Uterus (tissue), 4 donors: Measurements from ENCODE around the gene DGKI. TPM values are rescaled to one million over a fixed set of nuclear protein-coding genes. Genes with fewer than 3 reads are reported as not detected.

Source experiments
- DNase-seq, 2 donors: peaks; one replicate each; pipeline ENCODE4 v3.0.0-alpha.2; 2019 to 2020
- H3K27ac ChIP-seq, 2 donors: fragments of 200-600 bp; sonication (generic); 1 replicate in 1 of 2; 2 replicates in 1 of 2; pipeline ENCODE4 v1.5.1; 2016 to 2018
- H3K27me3 ChIP-seq, 2 donors: fragments of 200-600 bp; sonication (generic); one replicate each; pipeline ENCODE4 v1.5.1; 2018 to 2019; ENCODE audit warnings: control low read depth in 1 of 2
- H3K36me3 ChIP-seq, 2 donors: fragments of 200-600 bp; sonication (generic); one replicate each; pipeline ENCODE4 v1.5.1; 2019; ENCODE audit warnings: control low read depth in 1 of 2
- H3K4me1 ChIP-seq, 2 donors: fragments of 200-600 bp; sonication (generic); one replicate each; pipeline ENCODE4 v1.5.1; 2018 to 2019; ENCODE audit warnings: control low read depth in 1 of 2
- H3K4me3 ChIP-seq, 2 donors: fragments of 200-600 bp; sonication (generic); 1 replicate in 1 of 2; 2 replicates in 1 of 2; pipeline ENCODE4 v1.5.1; 2018 to 2019; ENCODE audit warnings: mild to moderate bottlenecking in 1 of 2
- H3K9me3 ChIP-seq, 2 donors: fragments of 200-600 bp; sonication (generic); one replicate each; pipeline ENCODE4 v1.5.1; 2019; ENCODE audit warnings: control low read depth in 1 of 2
- POLR2A ChIP-seq, 2 donors: fragments of 450-650 bp; IDR thresholded peaks; one replicate each; pipeline ENCODE4 v1.6.1; 2016; ENCODE audit warnings: antibody characterized with exemption in 2 of 2, mild to moderate bottlenecking in 1 of 2, moderate library complexity in 1 of 2
- intact Hi-C: fragments of 100-400 bp; cut with DNase I; formaldehyde crosslinking; loops from one replicate; pipeline ENCODE4 v1.15.1; 2023; ENCODE audit warnings: low total_unique reads
- total RNA-seq, 4 donors: library from RNA; depleted of rRNA in 3 of 4; stranded (reverse); fragments of >200 nt in 3 of 4; gene quantifications; one replicate each; pipeline versions ENCODE4 v1.1.0 to v1.2.4, GENCODE V29; 2014 to 2023
- TF ChIP-seq, protein P1 (sequence below), 4 experiments: fragments of 200-600 bp in 2 of 4; fragments of 450-650 bp in 2 of 4; sonication (generic) in 2 of 4; IDR thresholded peaks; one replicate each; pipeline ENCODE4 v1.5.1; 2016 to 2019; ENCODE audit warnings: antibody characterized with exemption in 4 of 4, mild to moderate bottlenecking in 2 of 4, moderate library complexity in 1 of 4
- donor health status: DM: yes; HTN: yes; CAD: no.

DGKI gene
- total RNA-seq, 4 donors from 2014 or later, result 1.0 to 8.5 (median 4.1) TPM

- no peak overlapping the region for H3K4me3 ChIP-seq
- intact Hi-C loops, result no loop called here
- TF ChIP-seq, protein P1, sequence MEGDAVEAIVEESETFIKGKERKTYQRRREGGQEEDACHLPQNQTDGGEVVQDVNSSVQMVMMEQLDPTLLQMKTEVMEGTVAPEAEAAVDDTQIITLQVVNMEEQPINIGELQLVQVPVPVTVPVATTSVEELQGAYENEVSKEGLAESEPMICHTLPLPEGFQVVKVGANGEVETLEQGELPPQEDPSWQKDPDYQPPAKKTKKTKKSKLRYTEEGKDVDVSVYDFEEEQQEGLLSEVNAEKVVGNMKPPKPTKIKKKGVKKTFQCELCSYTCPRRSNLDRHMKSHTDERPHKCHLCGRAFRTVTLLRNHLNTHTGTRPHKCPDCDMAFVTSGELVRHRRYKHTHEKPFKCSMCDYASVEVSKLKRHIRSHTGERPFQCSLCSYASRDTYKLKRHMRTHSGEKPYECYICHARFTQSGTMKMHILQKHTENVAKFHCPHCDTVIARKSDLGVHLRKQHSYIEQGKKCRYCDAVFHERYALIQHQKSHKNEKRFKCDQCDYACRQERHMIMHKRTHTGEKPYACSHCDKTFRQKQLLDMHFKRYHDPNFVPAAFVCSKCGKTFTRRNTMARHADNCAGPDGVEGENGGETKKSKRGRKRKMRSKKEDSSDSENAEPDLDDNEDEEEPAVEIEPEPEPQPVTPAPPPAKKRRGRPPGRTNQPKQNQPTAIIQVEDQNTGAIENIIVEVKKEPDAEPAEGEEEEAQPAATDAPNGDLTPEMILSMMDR (IDR thresholded peaks at IDR 0.05), result no peak
- TF ChIP-seq POLR2A (IDR thresholded peaks at IDR 0.05), result no peak
- H3K36me3 ChIP-seq, result no peaks in the 10 kb centered on the region
- no peak for DNase-seq
- H3K4me1 ChIP-seq, result no peaks in the 10 kb centered on the region
- H3K9me3 ChIP-seq, result no peaks in the 10 kb centered on the region
- no peak overlapping the region for H3K27ac ChIP-seq
- no peaks in the 10 kb centered on the region for H3K27me3 ChIP-seq
Observed at GRCh38 chr7:137471128-137471527, 375.6 kb downstream of the DGKI start.

DNA sequence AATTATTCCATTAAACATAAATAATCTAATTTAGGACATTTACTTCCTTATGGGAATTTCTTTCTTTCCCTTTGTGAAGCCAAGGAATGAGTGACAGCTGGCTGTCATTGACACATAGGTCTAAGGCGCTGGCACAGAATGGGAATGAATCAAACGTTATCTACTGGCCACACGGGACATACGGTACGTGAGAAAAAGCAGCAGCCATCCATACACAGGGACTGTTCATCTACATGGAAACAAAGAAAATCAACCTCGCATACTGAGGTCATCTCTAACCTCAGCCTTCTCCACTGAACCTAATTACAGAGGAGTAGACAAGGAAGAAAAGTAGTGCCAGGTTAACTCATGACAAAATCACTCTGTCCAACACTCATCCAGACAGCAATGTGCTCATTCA, 376.9 kb downstream of the DGKI start:
- Histone ChIP-seq H3K36me3 (no peaks in the 10 kb centered on the region), H3K4me3 (no peak overlapping the region), H3K27ac (no peak overlapping the region), H3K4me1 (no peaks in the 10 kb centered on the region), H3K27me3 (no peaks in the 10 kb centered on the region), H3K9me3 (no peaks in the 10 kb centered on the region)
- no peak for DNase-seq
- intact Hi-C loops, result no loop called here
- TF ChIP-seq POLR2A (IDR thresholded peaks at IDR 0.05), result no peak
- TF ChIP-seq, protein P1 (IDR thresholded peaks at IDR 0.05), result no peak

DNA sequence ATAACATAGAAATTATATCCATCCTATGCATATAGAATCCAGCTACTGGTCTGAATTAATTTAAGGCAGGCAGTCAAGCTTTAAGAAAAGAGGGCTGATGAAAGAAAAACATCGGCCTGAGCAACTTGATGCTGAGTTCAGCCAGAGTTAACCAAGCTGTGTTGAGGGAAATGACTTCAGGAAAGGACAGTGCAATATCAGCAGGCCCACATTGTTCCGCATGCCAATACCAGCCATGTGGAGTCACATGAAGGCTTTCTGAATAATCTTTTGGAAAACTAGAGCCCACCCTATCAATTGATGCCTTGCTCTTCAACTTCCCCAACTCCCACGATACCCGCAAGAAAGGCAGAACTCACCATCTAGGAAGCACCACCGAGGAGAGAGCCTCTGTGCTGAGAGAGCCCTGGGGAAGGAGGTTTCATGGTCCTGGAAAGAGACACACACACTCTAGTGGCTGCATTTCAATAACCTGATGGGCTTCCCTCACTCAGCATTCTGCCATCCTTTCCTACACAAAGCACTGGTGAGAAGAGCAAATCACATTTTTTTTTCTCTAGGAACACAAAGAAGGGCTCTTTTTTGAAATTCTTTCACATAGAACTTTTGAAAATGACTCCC, 377.5 kb downstream of the DGKI start:
- Histone ChIP-seq H3K4me1 (no peaks in the 10 kb centered on the region), H3K36me3 (no peaks in the 10 kb centered on the region), H3K27me3 (no peaks in the 10 kb centered on the region), H3K9me3 (no peaks in the 10 kb centered on the region), H3K27ac (no peak overlapping the region), H3K4me3 (no peak overlapping the region)
- no peak for DNase-seq
- intact Hi-C loops, result no loop called here
- TF ChIP-seq POLR2A (IDR thresholded peaks at IDR 0.05), result no peak
- TF ChIP-seq, protein P1 (IDR thresholded peaks at IDR 0.05), result no peak

- no peak overlapping the region for H3K4me3 ChIP-seq
- no peak overlapping the region for H3K27ac ChIP-seq
- TF ChIP-seq POLR2A (IDR thresholded peaks at IDR 0.05), result no peak
- TF ChIP-seq, protein P1 (IDR thresholded peaks at IDR 0.05), result no peak
- H3K27me3 ChIP-seq, result no peaks in the 10 kb centered on the region
- no peaks in the 10 kb centered on the region for H3K9me3 ChIP-seq
- no peaks in the 10 kb centered on the region for H3K36me3 ChIP-seq
- H3K4me1 ChIP-seq, result no peaks in the 10 kb centered on the region
- intact Hi-C loops, result no loop called here
- DNase-seq, result no peak
Observed at GRCh38 chr7:137462847-137463246, 383.9 kb downstream of the DGKI start.

DNA sequence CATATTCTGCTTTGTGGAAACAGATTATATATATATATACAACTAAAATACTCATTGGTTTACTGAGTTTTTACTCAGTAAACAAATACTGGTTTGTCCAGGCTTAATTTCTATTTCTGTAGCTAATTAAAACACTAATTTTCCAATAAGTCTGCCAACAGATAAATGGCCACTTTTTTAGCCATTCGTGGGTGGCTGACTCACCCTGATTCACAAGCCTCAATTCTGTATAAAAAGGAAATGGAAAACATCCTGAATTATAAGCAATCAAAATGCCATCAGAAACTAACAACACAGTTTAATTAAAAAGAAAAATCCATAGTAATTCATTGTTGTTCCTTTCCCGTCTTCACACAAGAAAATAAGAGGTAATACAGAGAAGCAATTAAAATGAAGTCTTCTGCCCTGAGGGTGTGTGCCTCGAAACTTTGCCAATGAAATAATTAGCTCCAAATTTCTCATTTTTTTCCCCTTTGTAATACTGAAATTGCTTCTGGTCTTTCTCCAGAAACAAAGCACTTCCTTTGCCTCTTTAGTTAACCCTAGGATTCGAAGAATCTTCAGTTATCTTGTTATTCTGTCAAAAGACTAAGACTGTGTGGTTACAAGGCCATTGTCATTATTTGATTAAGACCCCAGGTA, 384.6 kb downstream of the DGKI start:
- Histone ChIP-seq H3K27ac (peak overlapping the region in 1 of 2 donors; percentile 13), H3K36me3 (no peaks in the 10 kb centered on the region), H3K4me1 (no peaks in the 10 kb centered on the region), H3K4me3 (no peak overlapping the region), H3K27me3 (no peaks in the 10 kb centered on the region), H3K9me3 (no peaks in the 10 kb centered on the region)
- intact Hi-C loops, result no loop called here
- DNase-seq, result no peak
- TF ChIP-seq POLR2A (IDR thresholded peaks at IDR 0.05), result no peak
- TF ChIP-seq, protein P1 (IDR thresholded peaks at IDR 0.05), result no peak
